IMR-90 (cell line): ENCODE data around the gene BRD3. TPM values are rescaled to one million over a fixed set of nuclear protein-coding genes. Genes with fewer than 3 reads are reported as not detected.

Experiments
- ATAC-seq: fragments of 200-7000 bp; cut with Tn5 transposase; 2 replicates; pipeline ENCODE4 v1.9.1; 2020; ENCODE audit warnings: low read depth, mild to moderate bottlenecking, moderate library complexity
- BruUV-seq: library from RNA; stranded (reverse); fragments of 400-500 nt; replicated peaks from 2 replicates; lab custom pipeline; 2021; lab: Mats Ljungman, UMichigan
- CTCF ChIA-PET: fragments of 300-600 bp; formaldehyde crosslinking; extraction: SDS; loops from one replicate; lab custom pipeline; 2021; ENCODE audit warnings: antibody characterized with exemption; lab: Yijun Ruan, JAX
- POLR2A ChIA-PET: fragments of 300-600 bp; sonication (Branson Sonifier 250); formaldehyde crosslinking; loops from one replicate; lab custom pipeline; 2022; ENCODE audit warnings: antibody characterized with exemption; ENCODE audit not compliant: unreplicated experiment; lab: Charles Lee
- DNase-seq: peaks from one replicate; pipeline ENCODE4 v3.0.0; 2013
- H2AFZ ChIP-seq: replicated peaks from 2 replicates; pipeline ENCODE3; 2013; ENCODE audit warnings: low read length, mild to moderate bottlenecking; ENCODE audit not compliant: poor library complexity
- H2AK5ac ChIP-seq: 2 replicates; pipeline ENCODE4 v1.6.1; 2013; ENCODE audit warnings: low read depth, low read length, inconsistent platforms
- H2AK9ac ChIP-seq: replicated peaks from 2 replicates; pipeline ENCODE3; 2013; ENCODE audit warnings: mild to moderate bottlenecking, low read depth, low read length, moderate library complexity; ENCODE audit not compliant: poor library complexity
- H2BK120ac ChIP-seq: 2 replicates; pipeline ENCODE4 v1.6.1; 2013; ENCODE audit warnings: low read depth, low read length, inconsistent platforms
- H2BK15ac ChIP-seq: 3 replicates; pipeline ENCODE4 v1.6.1; 2013; ENCODE audit warnings: low read depth, low read length, inconsistent platforms
- H2BK20ac ChIP-seq: 2 replicates; pipeline ENCODE4 v1.6.1; 2013; ENCODE audit warnings: low read depth, mild to moderate bottlenecking, inconsistent platforms, low read length, moderate library complexity
- H2BK5ac ChIP-seq: 2 replicates; pipeline ENCODE4 v1.6.1; 2013; ENCODE audit warnings: mild to moderate bottlenecking, low read depth, low read length, inconsistent platforms; ENCODE audit not compliant: poor library complexity, severe bottlenecking
- H3K14ac ChIP-seq: replicated peaks from 2 replicates; pipeline ENCODE4 v1.6.1; 2013; ENCODE audit warnings: low read depth, low read length, inconsistent platforms
- H3K18ac ChIP-seq: 2 replicates; pipeline ENCODE4 v1.6.1; 2013; ENCODE audit warnings: low read depth, low read length, control low read depth
- H3K23ac ChIP-seq: 2 replicates; pipeline ENCODE4 v1.6.1; 2013; ENCODE audit warnings: low read depth, low read length, inconsistent platforms
- H3K27ac ChIP-seq: 2 replicates; pipeline ENCODE4 v1.5.1; 2013; ENCODE audit warnings: mild to moderate bottlenecking, control low read depth, low read length; ENCODE audit not compliant: insufficient read depth
- H3K27me3 ChIP-seq: 2 replicates; pipeline ENCODE4 v1.6.1; 2013; ENCODE audit warnings: low read length; ENCODE audit not compliant: control insufficient read depth, insufficient read depth
- H3K36me3 ChIP-seq: 2 replicates; pipeline ENCODE4 v1.6.1; 2013; ENCODE audit warnings: low read length, mixed read lengths; ENCODE audit not compliant: control insufficient read depth, insufficient read depth
- H3K4ac ChIP-seq: 2 replicates; pipeline ENCODE4 v1.6.1; 2013; ENCODE audit warnings: low read depth, low read length, inconsistent platforms
- H3K4me1 ChIP-seq: 2 replicates; pipeline ENCODE4 v1.6.1; 2013; ENCODE audit warnings: low read length, mixed read lengths; ENCODE audit not compliant: control insufficient read depth, insufficient read depth
- H3K4me2 ChIP-seq: 2 replicates; pipeline ENCODE4 v1.6.1; 2013; ENCODE audit warnings: low read depth, mild to moderate bottlenecking, control low read depth, low read length, moderate library complexity
- H3K4me3 ChIP-seq: 2 replicates; pipeline ENCODE4 v1.5.1; 2013; ENCODE audit warnings: low read depth, mild to moderate bottlenecking, control low read depth, low read length, moderate library complexity; ENCODE audit not compliant: insufficient read depth
- H3K56ac ChIP-seq: 2 replicates; pipeline ENCODE4 v1.6.1; 2013; ENCODE audit warnings: low read length, inconsistent platforms; ENCODE audit not compliant: insufficient read depth; ENCODE audit errors: extremely low read depth
- H3K79me1 ChIP-seq, 2 experiments: 2 replicates each; pipeline ENCODE4 v1.6.1; 2013; ENCODE audit warnings: low read length in 2 of 2, inconsistent platforms in 1 of 2, low read depth in 1 of 2
- H3K9ac ChIP-seq: 2 replicates; pipeline ENCODE4 v1.6.1; 2013; ENCODE audit warnings: low read depth, low read length, control low read depth
- H3K9me1 ChIP-seq: 2 replicates; pipeline ENCODE4 v1.6.1; 2013; ENCODE audit warnings: low read length, inconsistent platforms; ENCODE audit not compliant: insufficient read depth
- H3K9me3 ChIP-seq: 2 replicates; pipeline ENCODE4 v1.6.1; 2013; ENCODE audit warnings: low read length; ENCODE audit not compliant: control insufficient read depth, insufficient read depth
- H4K20me1 ChIP-seq: 2 replicates; pipeline ENCODE4 v1.6.1; 2013; ENCODE audit warnings: low read length, inconsistent platforms; ENCODE audit not compliant: insufficient read depth
- H4K5ac ChIP-seq: 2 replicates; pipeline ENCODE4 v1.6.1; 2013; ENCODE audit warnings: mild to moderate bottlenecking, low read depth, low read length, control low read depth
- H4K8ac ChIP-seq, 2 experiments: 2 replicates each; pipeline ENCODE4 v1.6.1; 2013; ENCODE audit warnings: low read depth in 2 of 2, low read length in 2 of 2, control low read depth in 1 of 2, inconsistent platforms in 1 of 2
- H4K91ac ChIP-seq: 2 replicates; pipeline ENCODE4 v1.6.1; 2013; ENCODE audit warnings: low read depth, low read length, inconsistent platforms; ENCODE audit not compliant: insufficient read depth
- CHD1 ChIP-seq: IDR thresholded peaks from 2 replicates; pipeline ENCODE4 v1.6.1; 2012; ENCODE audit warnings: low read depth, low read length, improper control_type of control experiment
- ELK1 ChIP-seq: fragments of 150-350 bp; IDR thresholded peaks from 2 replicates; pipeline ENCODE4 v1.6.1; 2016; ENCODE audit warnings: low read depth, mild to moderate bottlenecking, low read length, moderate library complexity, borderline replicate concordance
- MAZ ChIP-seq: IDR thresholded peaks from 2 replicates; pipeline ENCODE4 v1.6.1; 2012; ENCODE audit warnings: low read depth, mild to moderate bottlenecking, low read length, improper control_type of control experiment, moderate library complexity, borderline replicate concordance
- MXI1 ChIP-seq: IDR thresholded peaks from 2 replicates; pipeline ENCODE4 v1.6.1; 2012; ENCODE audit warnings: low read depth, mild to moderate bottlenecking, low read length, moderate library complexity, borderline replicate concordance
- POLR2A ChIP-seq: IDR thresholded peaks from 2 replicates; pipeline ENCODE4 v1.6.1; 2012; ENCODE audit warnings: mild to moderate bottlenecking, low read depth, low read length
- RAD21 ChIP-seq: IDR thresholded peaks from 2 replicates; pipeline ENCODE4 v1.6.1; 2012; ENCODE audit warnings: low read length, improper control_type of control experiment
- RFX5 ChIP-seq: IDR thresholded peaks from 2 replicates; pipeline ENCODE4 v1.8.0; 2012; ENCODE audit warnings: low read depth, mild to moderate bottlenecking, low read length, moderate library complexity
- SMC3 ChIP-seq: fragments of 150-350 bp; IDR thresholded peaks from 2 replicates; pipeline ENCODE4 v1.6.1; 2016; ENCODE audit warnings: low read depth, mild to moderate bottlenecking, antibody characterized with exemption, low read length, moderate library complexity
- WGBS, 2 experiments: methylation state at CpG; one replicate each; pipeline versions ENCODE4 v1.1.5 to v1.1.7; 2013; ENCODE audit warnings: missing lambda C conversion rate in 2 of 2; ENCODE audit not compliant: insufficient read length in 1 of 2; ENCODE audit errors: extremely low coverage in 2 of 2; 5-methylcytosine and 5-hydroxymethylcytosine counted together
- dilution Hi-C: fragments of 300-500 bp; cut with HindIII; formaldehyde crosslinking; loops from one replicate; pipeline ENCODE4 v1.14.3; 2018; ENCODE audit warnings: low sequenced_read_pairs; ENCODE audit not compliant: unreplicated experiment
- in situ Hi-C: fragments of 300-500 bp; cut with MboI; formaldehyde crosslinking; loops from 3 replicates; pipeline ENCODE4 v1.14.3; 2019; ENCODE audit warnings: low sequenced_read_pairs, inconsistent platforms, mixed read lengths
- intact Hi-C: fragments of 100-400 bp; cut with micrococcal nuclease; formaldehyde crosslinking; loops from 2 replicates; pipeline ENCODE4 v1.10.0; 2022
- polyA plus RNA-seq, 3 experiments: library from polyadenylated mRNA; depleted of rRNA; stranded (reverse); fragments of >200 nt; gene quantifications; 2 replicates each; pipeline ENCODE4 v1.2.3, GENCODE V29; 2012; ENCODE audit warnings: low replicate concordance in 1 of 3
- total RNA-seq: library from RNA; depleted of rRNA; stranded (reverse); fragments of >200 nt; gene quantifications from 2 replicates; pipeline ENCODE4 v1.2.3, GENCODE V29; 2012
- TF ChIP-seq, protein P1 (sequence below): conservative IDR thresholded peaks from 2 replicates; pipeline ENCODE4 v1.5.1; 2012; ENCODE audit warnings: mild to moderate bottlenecking, low read depth, low read length, improper control_type of control experiment

BRD3 gene
- total and polyA plus RNA-seq, 2 of the 4 experiments (the other 2 are of a cell fraction) = 2.2 to 7.1 TPM

GRCh38 chr9:134027561-134027960 lies 40.3 kb downstream of the BRD3 start:
- no peak overlapping the region for H2AK9ac ChIP-seq
- no peak overlapping the region for H4K8ac ChIP-seq
- no peak overlapping the region for H2BK15ac ChIP-seq
- POLR2A ChIA-PET = no interaction called here
- peaks cover 3% of the 10 kb centered on the region; the same call in 1 of the 2 replicates for H3K4me1 ChIP-seq
- TF ChIP-seq RFX5 = no peak
- TF ChIP-seq MAZ = no peak
- no peak for TF ChIP-seq POLR2A
- no peak for TF ChIP-seq MXI1
- no peak for TF ChIP-seq ELK1
- TF ChIP-seq RAD21 = no peak
- TF ChIP-seq CHD1 = no peak
- no peak for TF ChIP-seq SMC3
- TF ChIP-seq, protein P1, sequence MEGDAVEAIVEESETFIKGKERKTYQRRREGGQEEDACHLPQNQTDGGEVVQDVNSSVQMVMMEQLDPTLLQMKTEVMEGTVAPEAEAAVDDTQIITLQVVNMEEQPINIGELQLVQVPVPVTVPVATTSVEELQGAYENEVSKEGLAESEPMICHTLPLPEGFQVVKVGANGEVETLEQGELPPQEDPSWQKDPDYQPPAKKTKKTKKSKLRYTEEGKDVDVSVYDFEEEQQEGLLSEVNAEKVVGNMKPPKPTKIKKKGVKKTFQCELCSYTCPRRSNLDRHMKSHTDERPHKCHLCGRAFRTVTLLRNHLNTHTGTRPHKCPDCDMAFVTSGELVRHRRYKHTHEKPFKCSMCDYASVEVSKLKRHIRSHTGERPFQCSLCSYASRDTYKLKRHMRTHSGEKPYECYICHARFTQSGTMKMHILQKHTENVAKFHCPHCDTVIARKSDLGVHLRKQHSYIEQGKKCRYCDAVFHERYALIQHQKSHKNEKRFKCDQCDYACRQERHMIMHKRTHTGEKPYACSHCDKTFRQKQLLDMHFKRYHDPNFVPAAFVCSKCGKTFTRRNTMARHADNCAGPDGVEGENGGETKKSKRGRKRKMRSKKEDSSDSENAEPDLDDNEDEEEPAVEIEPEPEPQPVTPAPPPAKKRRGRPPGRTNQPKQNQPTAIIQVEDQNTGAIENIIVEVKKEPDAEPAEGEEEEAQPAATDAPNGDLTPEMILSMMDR = no peak
- no peak overlapping the region for H2AFZ ChIP-seq
- no peak overlapping the region for H4K5ac ChIP-seq
- no peaks in the 10 kb centered on the region for H4K20me1 ChIP-seq
- no peak for ATAC-seq
- no peak overlapping the region for H3K4me3 ChIP-seq
- H2BK5ac ChIP-seq = no peak overlapping the region
- DNase-seq = no peak
- no peak overlapping the region for H3K27ac ChIP-seq
- H3K4ac ChIP-seq = no peak overlapping the region
- no peak overlapping the region for H2BK20ac ChIP-seq
- dilution Hi-C loops = no loop called here
- peaks cover 0 to 19% of the 10 kb centered on the region in 2 experiments for H3K79me1 ChIP-seq
- H3K4me2 ChIP-seq = no peak overlapping the region
- H3K27me3 ChIP-seq = no peaks in the 10 kb centered on the region
- H2BK120ac ChIP-seq = no peak overlapping the region
- H3K56ac ChIP-seq = no peak overlapping the region
- intact Hi-C loops = no loop called here
- no peak overlapping the region for H3K9ac ChIP-seq
- peaks cover 2% of the 10 kb centered on the region; the same call in 1 of the 2 replicates for H3K9me1 ChIP-seq
- no TSS peak for BruUV-seq
- WGBS, 2 experiments = 94% methylated on average over 6 of the region's 7 CpGs; no CpG with 5 or more reads in 1 of the 2 experiments
- in situ Hi-C loops = no loop called here
- H3K18ac ChIP-seq = no peak overlapping the region
- no peak overlapping the region for H2AK5ac ChIP-seq
- H3K23ac ChIP-seq = no peak overlapping the region
- peaks cover 28% of the 10 kb centered on the region; the same call in 1 of the 2 replicates for H3K36me3 ChIP-seq
- CTCF ChIA-PET = no interaction called here
- H4K91ac ChIP-seq = no peak overlapping the region
- no peak overlapping the region for H3K14ac ChIP-seq
- no peaks in the 10 kb centered on the region for H3K9me3 ChIP-seq
